ENCODE measurements around the gene SLC30A1. TPM values are rescaled to one million over a fixed set of nuclear protein-coding genes. Genes with fewer than 3 reads are reported as not detected.
"Not testable (repeated sequence)": the region's sequence is repeated elsewhere in the genome, so short reads cannot be mapped to it uniquely, and the experiment has no call there.

Gene SLC30A1, protein sequence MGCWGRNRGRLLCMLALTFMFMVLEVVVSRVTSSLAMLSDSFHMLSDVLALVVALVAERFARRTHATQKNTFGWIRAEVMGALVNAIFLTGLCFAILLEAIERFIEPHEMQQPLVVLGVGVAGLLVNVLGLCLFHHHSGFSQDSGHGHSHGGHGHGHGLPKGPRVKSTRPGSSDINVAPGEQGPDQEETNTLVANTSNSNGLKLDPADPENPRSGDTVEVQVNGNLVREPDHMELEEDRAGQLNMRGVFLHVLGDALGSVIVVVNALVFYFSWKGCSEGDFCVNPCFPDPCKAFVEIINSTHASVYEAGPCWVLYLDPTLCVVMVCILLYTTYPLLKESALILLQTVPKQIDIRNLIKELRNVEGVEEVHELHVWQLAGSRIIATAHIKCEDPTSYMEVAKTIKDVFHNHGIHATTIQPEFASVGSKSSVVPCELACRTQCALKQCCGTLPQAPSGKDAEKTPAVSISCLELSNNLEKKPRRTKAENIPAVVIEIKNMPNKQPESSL
- 10 to 100 TPM; 12.5 to 22.0 TPM for total RNA-seq

GRCh38 chr1:211578640-211579439 is at the start of gene SLC30A1:
SLC30A1 (minus strand) TSS chr1:211579161; CDS start chr1:211578612, 549 bp downstream.
- TF ChIP-seq POLR2A (IDR thresholded peaks at IDR 0.05) (peak; percentile 95), POLR2AphosphoS5 (IDR thresholded peaks at IDR 0.05) (peak; percentile 93)
- TF ChIP-seq, protein P1, sequence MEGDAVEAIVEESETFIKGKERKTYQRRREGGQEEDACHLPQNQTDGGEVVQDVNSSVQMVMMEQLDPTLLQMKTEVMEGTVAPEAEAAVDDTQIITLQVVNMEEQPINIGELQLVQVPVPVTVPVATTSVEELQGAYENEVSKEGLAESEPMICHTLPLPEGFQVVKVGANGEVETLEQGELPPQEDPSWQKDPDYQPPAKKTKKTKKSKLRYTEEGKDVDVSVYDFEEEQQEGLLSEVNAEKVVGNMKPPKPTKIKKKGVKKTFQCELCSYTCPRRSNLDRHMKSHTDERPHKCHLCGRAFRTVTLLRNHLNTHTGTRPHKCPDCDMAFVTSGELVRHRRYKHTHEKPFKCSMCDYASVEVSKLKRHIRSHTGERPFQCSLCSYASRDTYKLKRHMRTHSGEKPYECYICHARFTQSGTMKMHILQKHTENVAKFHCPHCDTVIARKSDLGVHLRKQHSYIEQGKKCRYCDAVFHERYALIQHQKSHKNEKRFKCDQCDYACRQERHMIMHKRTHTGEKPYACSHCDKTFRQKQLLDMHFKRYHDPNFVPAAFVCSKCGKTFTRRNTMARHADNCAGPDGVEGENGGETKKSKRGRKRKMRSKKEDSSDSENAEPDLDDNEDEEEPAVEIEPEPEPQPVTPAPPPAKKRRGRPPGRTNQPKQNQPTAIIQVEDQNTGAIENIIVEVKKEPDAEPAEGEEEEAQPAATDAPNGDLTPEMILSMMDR (IDR thresholded peaks at IDR 0.05) = peak in 1 of 4 experiments; percentile 10
- Histone ChIP-seq H3K4me1 (replicated peaks) (no peaks in the 10 kb centered on the region), H3K27me3 (replicated peaks; ENCODE audit: insufficient read depth) (no peaks in the 10 kb centered on the region), H3K27ac (peak within 1 kb of the TSS; percentile 91 to 95), H3K4me3 (peak within 1 kb of the TSS; percentile 91 to 92), H3K9me3 (no peaks in the 10 kb centered on the region), H3K36me3 (no peaks in the 10 kb centered on the region)
- under 1% methylated on average over 70 of the region's 98 CpGs for WGBS
- intact Hi-C loops (cut with DNase I) = loop anchor here (1.0 to 5.0 kb wide), 2 partner anchors 38 to 76 kb away; no protein-coding TSS in a partner anchor
- DNase-seq (ENCODE audit: low spot score) = peak; percentile 99

DNA sequence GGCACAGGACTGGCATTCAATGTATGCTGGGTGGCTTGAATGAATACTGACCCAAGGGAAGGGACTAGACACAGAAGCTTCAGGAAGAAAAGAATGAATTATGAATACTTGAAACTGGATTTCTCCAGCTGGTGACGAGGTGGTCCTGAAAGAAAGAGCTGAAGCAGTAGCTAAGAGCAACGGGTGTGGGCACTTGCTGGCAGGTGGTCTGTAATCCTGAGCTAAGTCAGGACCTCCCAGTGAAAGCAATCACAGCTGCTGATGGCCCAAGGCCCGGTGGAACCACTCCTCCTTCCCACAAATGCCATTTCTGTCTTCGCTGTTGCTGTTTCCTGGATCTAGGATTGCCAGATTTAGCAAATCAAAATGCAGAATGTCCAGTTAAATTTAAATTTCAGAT is 49.5 kb upstream of the SLC30A1 start:
- intact Hi-C loops (cut with DNase I) = no loop called here
- no peaks in the 10 kb centered on the region for H3K9me3 ChIP-seq
- no peak for DNase-seq (ENCODE audit: low spot score)
- H3K4me3 ChIP-seq = no peak overlapping the region
- TF ChIP-seq POLR2AphosphoS5 (IDR thresholded peaks at IDR 0.05) (no peak), POLR2A (IDR thresholded peaks at IDR 0.05) (no peak)
- TF ChIP-seq, protein P1 (IDR thresholded peaks at IDR 0.05) = no peak
- no peak overlapping the region for H3K27ac ChIP-seq
- no peaks in the 10 kb centered on the region for H3K27me3 ChIP-seq (replicated peaks; ENCODE audit: insufficient read depth)
- WGBS = 62% methylated on average over 4 of the region's 4 CpGs
- no peaks in the 10 kb centered on the region for H3K36me3 ChIP-seq
- H3K4me1 ChIP-seq (replicated peaks) = peaks cover 12% of the 10 kb centered on the region

- 84% methylated on average over 4 of the region's 4 CpGs for WGBS
- H3K4me1 ChIP-seq (replicated peaks) = peaks cover 2% of the 10 kb centered on the region
Observed at GRCh38 chr1:211627259-211627658, 48.3 kb upstream of the SLC30A1 start.

GRCh38 chr1:211625866-211626265 is 46.9 kb upstream of the SLC30A1 start:
- H3K27me3 ChIP-seq (replicated peaks; ENCODE audit: insufficient read depth); H3K4me1 ChIP-seq (replicated peaks); intact Hi-C loops (cut with DNase I); DNase-seq (ENCODE audit: low spot score); H3K9me3 ChIP-seq; H3K4me3 ChIP-seq; H3K27ac ChIP-seq; H3K36me3 ChIP-seq: not testable (repeated sequence)
- 88% methylated on average over 7 of the region's 7 CpGs for WGBS

More at GRCh38 chr1:211627259-211627658, 48.3 kb upstream of the SLC30A1 start:
- intact Hi-C loops (cut with DNase I) = no loop called here
- no peaks in the 10 kb centered on the region for H3K36me3 ChIP-seq
- H3K27me3 ChIP-seq (replicated peaks; ENCODE audit: insufficient read depth) = no peaks in the 10 kb centered on the region
- DNase-seq (ENCODE audit: low spot score) = no peak
- TF ChIP-seq, protein P1 (IDR thresholded peaks at IDR 0.05) = no peak
- no peak for TF ChIP-seq POLR2A (IDR thresholded peaks at IDR 0.05)
- TF ChIP-seq POLR2AphosphoS5 (IDR thresholded peaks at IDR 0.05) = no peak
- no peaks in the 10 kb centered on the region for H3K9me3 ChIP-seq
- H3K27ac ChIP-seq = no peak overlapping the region
- no peak overlapping the region for H3K4me3 ChIP-seq

GRCh38 chr1:211625040-211625439 is 46.1 kb upstream of the SLC30A1 start:
- TF ChIP-seq, protein P1 (IDR thresholded peaks at IDR 0.05) = no peak
- TF ChIP-seq POLR2AphosphoS5 (IDR thresholded peaks at IDR 0.05) = no peak
- no peak for TF ChIP-seq POLR2A (IDR thresholded peaks at IDR 0.05)
- no peaks in the 10 kb centered on the region for H3K9me3 ChIP-seq
- no peak overlapping the region for H3K4me3 ChIP-seq
- no peaks in the 10 kb centered on the region for H3K4me1 ChIP-seq (replicated peaks)
- 87% methylated on average over 2 of the region's 2 CpGs for WGBS
- H3K27me3 ChIP-seq (replicated peaks; ENCODE audit: insufficient read depth) = no peaks in the 10 kb centered on the region
- no peaks in the 10 kb centered on the region for H3K36me3 ChIP-seq
- no peak overlapping the region for H3K27ac ChIP-seq
- no peak for DNase-seq (ENCODE audit: low spot score)
- intact Hi-C loops (cut with DNase I) = no loop called here
